CD4-positive, alpha-beta T cell treated with Interleukin-2 at 100 ng/mL for 4 hours (primary cell): ENCODE measurements around the gene SP4.
A peak's percentile ranks its signal among the peaks of the same experiment; 100 is the strongest.
"Not testable (repeated sequence)": the region's sequence is repeated elsewhere in the genome, so short reads cannot be mapped to it uniquely, and the experiment has no call there.

ENCODE experiments used
- DNase-seq: peaks from one replicate; pipeline ENCODE4 v3.0.0-alpha.2; 2020; ENCODE audit warnings: low spot score

SP4 gene

DNA sequence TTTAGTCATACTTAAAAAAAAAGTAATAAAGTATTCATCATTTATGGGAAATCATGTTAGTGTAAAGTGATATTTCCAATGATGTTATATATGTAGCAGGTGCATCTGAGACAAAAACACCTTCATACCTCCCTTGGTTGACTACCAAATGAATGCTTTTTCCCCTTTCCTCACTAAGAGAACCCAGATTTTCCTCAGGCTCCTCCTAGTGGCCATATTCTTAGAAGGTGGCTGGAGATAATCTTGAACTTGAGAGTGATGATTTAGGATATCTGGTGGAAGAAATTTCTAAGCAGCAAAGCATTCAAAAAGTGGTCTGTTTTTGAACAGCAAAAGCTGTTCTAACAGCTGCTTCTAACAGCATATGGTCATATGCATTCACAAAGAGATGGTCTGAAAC, 98.1 kb downstream of the SP4 start:
- peak; percentile 44 for DNase-seq

DNA sequence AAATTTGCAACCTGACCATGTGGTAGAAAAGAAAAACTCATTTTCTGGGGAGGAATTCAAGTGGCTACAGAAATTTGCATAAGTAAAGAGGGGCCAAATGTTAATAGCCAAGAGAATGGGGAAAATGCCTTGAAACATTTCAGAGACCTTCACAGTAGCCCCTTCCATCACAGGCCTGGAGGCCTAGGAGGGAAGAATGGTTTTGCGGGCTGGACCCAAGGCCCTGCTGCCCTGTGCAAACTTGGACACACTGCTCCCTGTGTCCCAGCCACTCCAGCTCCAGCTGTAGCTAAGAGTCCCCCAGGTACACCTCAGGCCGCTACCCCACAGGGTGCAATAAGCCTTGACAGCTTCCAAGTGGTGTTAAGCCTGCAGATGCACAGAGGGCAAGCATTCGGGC, 98.6 kb downstream of the SP4 start:
- DNase-seq: no peak

DNA sequence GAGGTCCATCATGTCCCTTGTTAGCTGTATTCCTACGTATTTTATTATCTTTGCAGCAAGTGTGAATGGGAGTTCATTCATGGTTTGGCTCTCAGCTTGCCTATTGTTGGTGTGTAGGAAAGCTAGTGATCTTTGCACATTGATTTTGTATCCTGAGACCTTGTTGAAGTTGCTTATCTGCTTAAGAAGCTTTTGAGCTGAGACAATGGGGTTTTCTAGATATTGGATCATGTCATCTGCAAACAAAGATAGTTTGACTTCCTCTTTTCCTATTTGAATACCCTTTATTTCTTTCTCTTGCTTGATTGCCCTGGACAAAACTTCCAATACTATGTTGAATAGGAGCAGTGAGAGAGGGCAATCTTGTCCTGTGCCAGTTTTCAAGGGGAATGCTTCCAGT, 104.6 kb downstream of the SP4 start:
- not testable (repeated sequence) for DNase-seq

DNA sequence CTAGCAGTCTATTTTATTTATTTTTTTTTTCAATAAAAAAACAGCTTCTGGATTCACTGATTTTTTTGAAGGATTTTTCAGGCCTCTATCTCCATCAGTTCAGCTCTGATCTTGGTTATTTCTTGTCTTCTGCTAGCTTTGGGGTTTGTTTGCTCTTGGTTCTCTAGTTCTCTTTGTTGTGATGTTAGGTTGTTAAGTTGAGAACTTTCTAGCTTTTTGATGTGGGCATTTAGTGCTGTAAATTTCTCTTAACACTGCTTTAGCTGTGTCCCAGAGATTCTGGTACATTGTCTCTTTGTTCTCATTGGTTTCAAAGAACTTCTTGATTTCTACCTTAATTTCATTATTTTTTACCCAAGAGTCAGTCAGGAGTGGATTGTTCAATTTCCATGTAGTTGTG, 105.8 kb downstream of the SP4 start:
- DNase-seq: not testable (repeated sequence)

DNA sequence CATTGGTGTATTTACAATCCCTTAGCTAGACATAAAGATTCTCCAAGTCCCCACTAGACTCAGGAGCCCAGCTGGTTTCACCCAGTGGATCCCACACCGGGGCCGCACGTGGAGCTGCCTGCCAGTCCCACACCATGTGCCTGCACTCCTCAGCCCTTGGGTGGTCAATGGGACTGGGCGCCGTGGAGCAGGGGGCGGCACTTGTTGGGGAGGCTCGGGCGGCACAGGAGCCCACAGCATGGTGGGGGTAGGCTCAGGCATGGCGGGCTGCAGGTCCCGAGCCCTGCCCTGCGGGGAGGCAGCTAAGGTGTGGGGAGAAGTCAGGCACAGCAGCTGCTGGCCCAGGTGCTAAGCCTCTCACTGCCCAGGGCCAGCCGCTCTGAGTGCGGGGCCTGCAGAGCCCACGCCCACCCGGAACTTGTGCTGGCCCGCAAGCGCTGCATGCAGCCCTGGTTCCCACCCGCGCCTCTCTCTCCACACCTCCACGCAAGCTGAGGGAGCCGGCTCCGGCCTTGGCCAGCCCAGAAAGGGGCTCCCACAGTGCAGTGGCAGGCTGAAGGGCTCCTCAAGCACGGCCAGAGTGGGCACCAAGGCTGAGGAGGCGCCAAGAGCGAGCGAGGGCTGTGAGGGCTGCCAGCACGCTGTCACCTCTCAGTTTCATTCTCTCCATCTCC, 108.7 kb downstream of the SP4 start:
- DNase-seq: not testable (repeated sequence)

DNA sequence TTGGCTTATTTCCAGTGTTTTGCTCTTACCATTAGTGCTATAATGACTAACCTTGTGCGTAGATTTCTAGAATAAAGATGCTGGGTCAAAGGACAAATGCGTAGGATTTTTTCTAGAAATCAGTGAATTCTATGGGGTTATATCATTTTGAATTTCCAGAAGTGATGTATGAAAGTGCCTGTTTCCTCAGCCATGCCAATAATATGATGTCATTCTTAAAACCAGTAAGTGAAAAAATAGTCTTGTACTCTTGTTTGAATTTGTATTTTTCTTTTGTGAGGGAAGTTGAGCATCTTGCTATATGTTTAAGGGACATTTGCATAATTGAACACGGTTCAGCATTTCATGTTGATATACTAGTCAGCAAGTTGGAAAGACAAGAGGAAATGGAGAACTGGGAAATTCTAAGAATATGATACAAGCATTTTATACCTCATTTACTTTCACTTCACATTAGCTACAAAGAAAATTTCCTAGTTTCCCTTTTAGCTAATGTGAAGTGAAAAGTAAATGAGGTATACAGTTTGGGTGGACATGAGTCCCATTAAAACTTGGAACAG, 111.1 kb downstream of the SP4 start:
- no peak for DNase-seq

DNA sequence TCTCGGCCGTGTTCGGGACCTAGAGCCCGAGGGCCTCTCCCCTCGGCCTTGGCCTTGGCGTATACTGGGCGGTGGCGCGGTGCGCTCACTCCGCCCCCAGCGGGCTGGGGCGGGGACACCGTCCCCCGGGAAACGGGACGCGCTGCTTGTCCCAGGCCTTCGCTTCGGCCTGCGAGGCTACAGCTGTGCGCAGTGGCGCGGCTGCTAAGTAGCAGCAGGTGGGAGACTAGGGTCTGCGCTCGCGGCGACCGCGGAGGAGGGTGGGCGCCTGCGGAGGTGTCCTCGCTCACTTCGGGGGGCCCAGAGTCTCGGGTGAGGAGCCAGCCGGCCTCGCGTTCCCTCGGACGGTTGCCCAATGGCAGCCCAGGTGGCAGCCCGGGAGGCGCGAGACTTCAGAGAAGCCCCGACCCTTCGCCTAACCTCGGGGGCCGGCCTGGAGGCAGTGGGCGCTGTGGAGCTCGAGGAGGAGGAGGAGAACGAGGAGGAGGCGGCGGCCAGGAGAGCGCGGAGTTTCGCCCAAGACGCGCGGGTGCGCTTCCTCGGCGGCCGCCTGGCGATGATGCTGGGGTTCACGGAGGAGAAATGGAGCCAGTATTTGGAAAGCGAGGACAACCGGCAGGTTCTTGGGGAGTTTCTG, 115.1 kb downstream of the SP4 start, which contains the start of gene DNAH11:
Gene DNAH11 (plus strand): TSS at position 149 of the 637 bp plus-strand sequence. CDS start 207 bp downstream, at position 356.
- DNase-seq: no peak

DNA sequence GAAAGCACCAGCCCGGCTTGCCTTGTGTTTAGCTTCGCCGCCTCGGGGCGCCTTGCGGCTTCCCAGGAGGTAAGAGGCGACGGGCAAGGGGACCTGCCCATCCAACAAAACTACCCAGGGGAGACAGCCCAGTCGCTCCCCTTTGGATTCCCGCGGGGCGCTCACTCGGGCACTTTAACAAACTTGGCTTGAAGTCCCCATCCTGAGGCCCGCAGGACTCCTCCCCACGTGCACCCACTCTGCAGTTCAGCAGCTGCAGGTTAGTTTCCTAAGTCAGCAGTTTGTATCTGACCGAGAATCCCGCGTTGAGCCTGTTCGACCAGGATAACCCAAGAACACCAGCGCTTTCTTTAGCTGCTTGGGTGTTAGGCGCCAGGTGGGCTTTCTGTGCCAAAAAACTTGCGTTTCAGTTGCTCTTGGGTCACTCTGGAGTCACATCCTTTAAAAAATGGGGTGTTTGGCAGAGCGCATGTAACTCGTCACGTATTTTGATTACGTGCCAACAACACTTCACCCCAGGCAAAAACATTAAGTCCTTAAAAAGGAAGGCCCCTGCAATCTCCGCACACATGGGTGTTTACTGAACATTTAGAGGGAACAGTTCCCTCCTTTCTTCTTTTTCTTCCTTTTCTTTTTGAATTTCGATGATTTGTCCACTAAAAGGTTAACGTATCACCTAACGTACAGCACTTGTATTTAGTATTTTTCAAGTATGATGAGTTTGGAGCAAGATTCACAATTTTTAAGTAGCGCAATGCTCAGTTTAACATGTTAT, 115.8 kb downstream of the SP4 start:
- no peak for DNase-seq

DNA sequence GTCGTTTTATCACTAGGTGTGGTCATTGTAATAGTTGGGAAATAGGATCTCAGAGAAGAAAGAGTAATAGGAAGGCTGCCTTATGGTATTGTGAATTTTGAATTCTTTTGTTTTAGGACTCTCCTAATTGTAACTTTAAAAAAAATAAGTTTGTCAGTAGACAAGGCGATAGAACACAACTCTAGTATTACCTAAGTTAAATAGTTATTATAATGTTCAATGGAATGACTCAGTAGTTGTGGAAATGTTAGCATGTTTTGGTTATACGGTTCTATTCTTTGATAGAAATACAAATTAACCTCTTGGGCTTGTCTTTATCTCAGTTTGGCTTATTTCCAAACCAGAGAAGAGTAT, 116.4 kb downstream of the SP4 start:
- DNase-seq: no peak

DNA sequence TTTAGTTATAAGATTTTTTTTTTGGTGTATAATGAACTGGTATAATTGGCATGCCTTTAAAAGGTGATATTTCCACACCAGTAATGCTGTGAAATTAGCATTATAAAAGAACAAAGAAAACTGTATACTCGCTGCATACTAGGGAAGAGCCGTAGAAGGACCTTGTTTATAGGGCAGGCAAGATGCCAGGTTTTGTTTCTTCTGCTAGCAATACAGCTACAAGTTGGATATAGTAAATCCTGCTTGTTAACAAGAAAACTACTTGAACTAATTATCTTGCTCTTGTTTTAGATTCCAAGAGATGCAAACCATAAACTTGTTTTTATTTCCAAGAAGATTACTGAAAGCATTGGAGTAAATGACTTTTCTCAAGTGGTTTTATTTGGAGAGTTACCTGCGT, 116.8 kb downstream of the SP4 start:
- DNase-seq: no peak

DNA sequence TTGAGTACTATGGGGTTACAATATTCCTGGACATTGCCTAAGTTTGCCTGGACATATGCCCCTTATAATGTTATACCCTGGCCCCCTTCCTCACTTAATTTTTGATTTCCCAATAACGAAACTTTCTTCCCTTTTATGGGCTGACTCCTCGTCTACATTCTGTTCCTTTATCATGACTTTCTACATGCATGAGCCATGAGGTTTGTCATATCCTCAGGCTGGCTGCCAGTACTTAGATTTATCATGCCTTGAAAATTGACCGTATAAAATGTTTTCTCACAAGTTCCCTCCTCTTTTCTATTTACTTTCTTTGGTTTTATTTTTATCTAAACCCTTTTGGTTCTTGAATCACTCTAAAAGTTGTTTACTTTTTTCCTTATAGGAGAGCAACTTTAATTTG, 119.6 kb downstream of the SP4 start:
- DNase-seq: no peak

DNA sequence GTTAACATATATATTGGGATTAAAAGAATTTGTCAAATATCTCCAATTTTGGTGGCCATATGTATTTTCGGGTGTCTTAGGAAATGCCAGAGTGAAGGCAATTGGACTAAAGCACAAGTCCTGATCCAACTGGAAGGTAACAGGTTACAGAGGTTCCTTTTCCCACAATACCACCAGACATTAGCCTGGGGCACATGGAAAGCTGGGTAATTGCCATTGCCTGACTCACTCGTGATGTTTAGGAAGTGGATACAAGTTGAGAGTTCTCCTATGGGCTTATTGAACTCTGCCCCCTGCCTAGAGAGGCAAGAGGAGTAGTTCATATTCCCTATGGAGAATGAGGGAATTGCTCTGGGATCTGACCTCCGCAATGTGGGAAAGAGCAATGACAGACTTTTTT, 120.6 kb downstream of the SP4 start:
- no peak for DNase-seq

DNA sequence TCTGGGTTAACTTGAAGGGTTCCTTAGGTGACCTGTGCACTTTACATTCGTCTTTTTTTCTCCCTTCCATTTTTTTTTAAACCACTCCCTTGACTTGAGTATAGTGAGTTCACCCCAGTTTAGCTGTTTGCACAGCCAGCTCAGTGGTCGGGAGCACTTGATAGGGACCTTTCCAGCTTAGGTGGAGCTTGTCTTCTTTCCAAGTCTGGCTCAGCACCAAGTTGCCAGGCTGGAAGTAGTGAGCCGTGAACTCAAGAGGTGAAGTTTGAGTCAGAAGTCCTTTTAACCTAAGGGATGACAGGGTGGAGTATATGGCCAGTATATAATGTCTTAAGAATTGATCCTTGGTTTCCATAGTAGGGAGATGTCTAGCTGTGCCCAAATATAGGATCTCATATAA, 122.2 kb downstream of the SP4 start:
- no peak for DNase-seq

DNA sequence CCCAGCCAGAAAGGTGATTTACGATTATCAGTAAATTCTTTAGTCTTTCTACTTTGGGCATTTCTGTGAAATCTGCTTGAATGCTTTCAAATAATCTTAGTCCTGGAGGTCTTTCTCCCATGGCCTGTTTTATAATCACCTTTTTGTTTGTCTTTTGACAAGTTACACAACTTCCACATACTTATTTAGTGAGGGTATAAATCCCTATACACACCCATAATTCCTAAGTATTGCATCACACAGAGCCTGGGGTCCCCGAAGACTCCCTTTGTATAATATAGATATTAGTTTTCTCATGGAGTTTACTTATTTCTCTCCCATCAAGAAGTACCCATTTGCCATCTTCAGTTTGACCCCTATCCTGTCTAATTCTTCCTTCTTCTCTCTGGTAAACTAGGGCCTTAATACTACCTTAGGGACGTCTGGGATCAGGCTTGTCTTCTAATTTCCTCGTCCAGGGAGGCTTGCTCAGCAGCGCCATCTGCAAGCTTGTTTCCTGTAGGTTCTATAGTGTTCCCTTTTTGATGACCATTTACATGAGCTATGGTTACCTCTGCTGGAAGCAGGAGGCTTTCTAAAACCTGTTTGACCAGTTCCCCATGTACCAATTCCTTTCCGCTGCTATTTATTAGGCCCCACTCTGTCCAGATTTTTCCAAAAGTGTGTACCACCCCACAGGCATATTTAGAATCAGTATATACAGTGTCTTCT, 123.1 kb downstream of the SP4 start:
- DNase-seq: no peak

DNA sequence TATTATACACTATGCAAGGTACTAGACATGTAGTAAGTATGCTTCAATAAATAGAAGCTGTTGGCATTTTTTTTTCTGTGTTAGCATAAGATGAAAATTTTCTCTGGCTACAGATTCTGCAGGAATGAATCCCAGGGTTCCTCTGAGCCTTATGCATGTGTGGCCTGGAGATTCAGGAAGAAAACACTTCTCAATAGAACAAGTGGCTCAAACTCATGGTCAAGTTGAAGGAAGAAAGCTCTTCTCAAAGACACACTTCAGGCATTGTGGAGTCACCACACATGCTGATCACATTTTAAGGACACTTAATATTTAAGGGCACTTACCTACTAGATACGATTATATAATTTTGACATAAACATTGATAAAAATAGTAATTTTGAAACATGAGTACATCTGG, 134.5 kb downstream of the SP4 start:
- DNase-seq: no peak
